OCI-LY7 (cell line): ENCODE data around the gene TRIM9.

Experiments
- CTCF ChIP-seq: fragments of 200-600 bp; sonication (generic); conservative IDR thresholded peaks from 2 replicates; pipeline ENCODE4 v1.5.1; 2014; ENCODE audit warnings: mild to moderate bottlenecking, antibody characterized with exemption, low read length, moderate library complexity, mixed read lengths
- EZH2phosphoT487 ChIP-seq: fragments of 200-600 bp; sonication (generic); IDR thresholded peaks from 2 replicates; pipeline ENCODE4 v1.6.1; 2018; ENCODE audit warnings: low read depth, borderline replicate concordance, mild to moderate bottlenecking, mixed run types, antibody characterized with exemption, low read length, moderate library complexity, mixed read lengths

- TF ChIP-seq CTCF (no peak), EZH2phosphoT487 (no peak)
Measured at GRCh38 chr14:51020024-51020710, 74.7 kb downstream of the TRIM9 start.
